Measurements from ENCODE around the gene FGF1. TPM values are rescaled to one million over a fixed set of nuclear protein-coding genes. Genes with fewer than 3 reads are reported as not detected.

Gene FGF1
- total and polyA plus RNA-seq, 11 donors: 8.7 to 74.7 (median 49.0) TPM

GRCh38 chr5:142641711-142642110 lies 44.2 kb downstream of the FGF1 start:
- H3K9me3 ChIP-seq: no peaks in the 10 kb centered on the region
- no peak overlapping the region for H3K4me3 ChIP-seq
- H3K4me1 ChIP-seq: peaks cover 0 to 62% (median 18%) of the 10 kb centered on the region in 12 donors
- TF ChIP-seq CTCF (IDR thresholded peaks at IDR 0.05) (no peak), POLR2A (IDR thresholded peaks at IDR 0.05) (no peak)
- ATAC-seq: no peak
- DNase-seq: no peak
- H3K27ac ChIP-seq: no peak overlapping the region
- no peaks in the 10 kb centered on the region for H3K27me3 ChIP-seq
- 80 to 86% (median 84%) methylated on average over 4 of the region's 4 CpGs for WGBS, 4 donors
- intact Hi-C loops (cut with DNase I): no loop called here
- no peaks in the 10 kb centered on the region for H3K36me3 ChIP-seq

GRCh38 chr5:142640316-142641005 lies 45.4 kb downstream of the FGF1 start:
- H3K4me3 ChIP-seq: no peak overlapping the region
- H3K36me3 ChIP-seq: no peaks in the 10 kb centered on the region
- no peak overlapping the region for H3K27ac ChIP-seq
- H3K27me3 ChIP-seq: no peaks in the 10 kb centered on the region
- TF ChIP-seq POLR2A (IDR thresholded peaks at IDR 0.05) (no peak), CTCF (IDR thresholded peaks at IDR 0.05) (no peak)
- ATAC-seq (no peak), DNase-seq (no peak)
- 65 to 71% (median 68%) methylated on average over 9 of the region's 9 CpGs for WGBS, 4 donors
- peaks cover 0 to 70% (median 17%) of the 10 kb centered on the region in 12 donors for H3K4me1 ChIP-seq
- H3K9me3 ChIP-seq: no peaks in the 10 kb centered on the region
- intact Hi-C loops (cut with DNase I): no loop called here

GRCh38 chr5:142639455-142639854 lies 46.4 kb downstream of the FGF1 start:
- DNase-seq (no peak), ATAC-seq (no peak)
- Histone ChIP-seq H3K27ac (no peak overlapping the region), H3K4me1 (peaks cover 0 to 68% (median 8%) of the 10 kb centered on the region in 12 donors), H3K9me3 (no peaks in the 10 kb centered on the region), H3K27me3 (no peaks in the 10 kb centered on the region), H3K36me3 (no peaks in the 10 kb centered on the region), H3K4me3 (no peak overlapping the region)
- intact Hi-C loops (cut with DNase I): no loop called here
- WGBS, 4 donors: 80 to 94% (median 83%) methylated on average over 4 of the region's 4 CpGs
- TF ChIP-seq CTCF (IDR thresholded peaks at IDR 0.05) (no peak), POLR2A (IDR thresholded peaks at IDR 0.05) (no peak)

- Histone ChIP-seq H3K4me3 (no peak overlapping the region), H3K36me3 (no peaks in the 10 kb centered on the region), H3K9me3 (no peaks in the 10 kb centered on the region), H3K27ac (peak overlapping the region in 4 of 12 donors; percentile 0 to 36 (median 23)), H3K4me1 (peaks cover 0 to 61% (median 7%) of the 10 kb centered on the region in 12 donors), H3K27me3 (no peaks in the 10 kb centered on the region)
- DNase-seq (no peak), ATAC-seq (no peak)
- TF ChIP-seq POLR2A (IDR thresholded peaks at IDR 0.05): no peak
- TF ChIP-seq CTCF (IDR thresholded peaks at IDR 0.05): no peak
- 65 to 84% (median 73%) methylated on average over 2 of the region's 2 CpGs for WGBS, 4 donors
- intact Hi-C loops (cut with DNase I): no loop called here
These were observed 48.0 kb downstream of the FGF1 start for GRCh38 chr5:142637871-142638270.

Data from heart left ventricle (tissue), 16 donors.